HepG2 (cell line): ENCODE data around the gene TOMM20. TPM values are rescaled to one million over a fixed set of nuclear protein-coding genes. Genes with fewer than 3 reads are reported as not detected.

Experiments
- ARNT ChIP-seq: fragments of 450-650 bp; IDR thresholded peaks from 2 replicates; pipeline ENCODE4 v1.6.1; 2017
- BRCA1 ChIP-seq: sonication (generic); formaldehyde crosslinking; IDR thresholded peaks from 2 replicates; pipeline ENCODE4 v1.4.0; 2020; ENCODE audit warnings: missing genetic modification reagents
- CREM ChIP-seq, 2 experiments: sonication (generic) in 1 of 2; formaldehyde crosslinking in 1 of 2; IDR thresholded peaks; 2 replicates each; pipeline versions ENCODE4 v1.4.0 to v1.6.1; 2016 to 2020; ENCODE audit warnings: antibody characterized with exemption in 1 of 2, mild to moderate bottlenecking in 1 of 2, missing genetic modification reagents in 1 of 2
- ELF4 ChIP-seq: sonication (generic); formaldehyde crosslinking; IDR thresholded peaks from 2 replicates; pipeline ENCODE4 v1.5.0; 2020; ENCODE audit warnings: missing genetic modification reagents, mild to moderate bottlenecking, moderate library complexity, borderline replicate concordance
- EZH2 ChIP-seq: conservative IDR thresholded peaks from 2 replicates; pipeline ENCODE4 v1.6.1; 2012; ENCODE audit warnings: mild to moderate bottlenecking, low read depth, low read length, moderate library complexity
- FOXA1 ChIP-seq, 2 experiments: fragments of 450-650 bp in 1 of 2; sonication (generic) in 1 of 2; formaldehyde crosslinking in 1 of 2; IDR thresholded peaks; 2 replicates each; pipeline versions ENCODE4 v1.4.0 to v1.6.1; 2016 to 2020; ENCODE audit warnings: missing genetic modification reagents in 1 of 2
- FOXC1 ChIP-seq: sonication (generic); formaldehyde crosslinking; IDR thresholded peaks from 2 replicates; pipeline ENCODE4 v1.8.0; 2022; ENCODE audit warnings: mild to moderate bottlenecking, missing genetic modification reagents, borderline replicate concordance
- GLI4 ChIP-seq: sonication (generic); formaldehyde crosslinking; IDR thresholded peaks from 2 replicates; pipeline ENCODE4 v1.5.1; 2020; ENCODE audit warnings: missing genetic modification reagents, mild to moderate bottlenecking, moderate library complexity, borderline replicate concordance
- HIVEP1 ChIP-seq: sonication (generic); formaldehyde crosslinking; IDR thresholded peaks from 2 replicates; pipeline ENCODE4 v1.4.0; 2020; ENCODE audit warnings: mild to moderate bottlenecking, missing genetic modification reagents
- JARID2 ChIP-seq: sonication (generic); formaldehyde crosslinking; IDR thresholded peaks from 2 replicates; pipeline ENCODE4 v1.8.1; 2023; ENCODE audit warnings: missing genetic modification reagents, inconsistent platforms; ENCODE audit not compliant: insufficient replicate concordance
- PCBP1 ChIP-seq: fragments of 200-400 bp; formaldehyde crosslinking; IDR thresholded peaks from 2 replicates; pipeline ENCODE4 v1.6.1; 2017; ENCODE audit warnings: mild to moderate bottlenecking, low read depth, low read length, borderline replicate concordance
- POLR2G ChIP-seq: fragments of 200-400 bp; formaldehyde crosslinking; IDR thresholded peaks from 2 replicates; pipeline ENCODE4 v1.6.1; 2018; ENCODE audit warnings: mild to moderate bottlenecking, low read depth, low read length, moderate library complexity
- SRSF1 ChIP-seq: fragments of 200-400 bp; formaldehyde crosslinking; optimal IDR thresholded peaks from 2 replicates; pipeline ENCODE3; 2017; ENCODE audit warnings: mild to moderate bottlenecking, low read depth, low read length, moderate library complexity
- TEF ChIP-seq: sonication (generic); formaldehyde crosslinking; IDR thresholded peaks from 2 replicates; pipeline ENCODE4 v1.5.0; 2020; ENCODE audit warnings: missing genetic modification reagents
- ZBTB38 ChIP-seq: sonication (generic); formaldehyde crosslinking; IDR thresholded peaks from 2 replicates; pipeline ENCODE4 v1.5.1; 2020; ENCODE audit warnings: mild to moderate bottlenecking, missing genetic modification reagents
- ZNF841 ChIP-seq: sonication (generic); formaldehyde crosslinking; IDR thresholded peaks from 2 replicates; pipeline ENCODE4 v1.8.1; 2023; ENCODE audit warnings: missing genetic modification reagents, borderline replicate concordance
- ZSCAN9 ChIP-seq: IDR thresholded peaks from 2 replicates; pipeline ENCODE4 v1.6.1; 2016; ENCODE audit warnings: borderline replicate concordance
- polyA plus RNA-seq, 8 experiments: library from polyadenylated mRNA; depleted of rRNA in 3 of 8; stranded (reverse) in 7 of 8; unstranded in 1 of 8; fragments of >200 nt; fragmentation: Illumina TruSeq in 4 of 8; extraction: Trizol in 4 of 8; gene quantifications; 2 replicates each; pipeline versions ENCODE4 v1.2.1 to v1.2.3, GENCODE V29; 2011 to 2016; ENCODE audit warnings: low read depth in 4 of 8, missing spikeins in 1 of 8, mixed read lengths in 1 of 8; ENCODE audit not compliant: insufficient read depth in 1 of 8
- total RNA-seq, 5 experiments: library from RNA; depleted of rRNA; stranded (reverse); fragments of >200 nt; fragmentation: Illumina TruSeq; extraction: Trizol; gene quantifications; 2 replicates each; pipeline ENCODE4 v1.2.3, GENCODE V29; 2016; ENCODE audit warnings: low read depth in 1 of 5
- TF ChIP-seq, protein P1 (sequence below): sonication (generic); formaldehyde crosslinking; conservative IDR thresholded peaks from 2 replicates; pipeline ENCODE4 v1.8.0; 2022; ENCODE audit warnings: missing genetic modification reagents
- TF ChIP-seq, protein P2 (sequence below): sonication (generic); formaldehyde crosslinking; IDR thresholded peaks from 2 replicates; pipeline ENCODE4 v1.4.0; 2020; ENCODE audit warnings: mild to moderate bottlenecking, missing genetic modification reagents
- TF ChIP-seq, protein P3 (sequence below): sonication (generic); formaldehyde crosslinking; IDR thresholded peaks from 2 replicates; pipeline ENCODE4 v1.8.0; 2022; ENCODE audit warnings: mild to moderate bottlenecking, missing genetic modification reagents, moderate library complexity
- TF ChIP-seq, protein P4 (sequence below): sonication (generic); formaldehyde crosslinking; IDR thresholded peaks from 2 replicates; pipeline ENCODE4 v1.5.0; 2020; ENCODE audit warnings: mild to moderate bottlenecking, missing genetic modification reagents

The TOMM20 gene
- total and polyA plus RNA-seq, 2 of the 13 experiments (the other 11 are each of a cell fraction or from before 2014, with no cell fraction given): 153 to 376 TPM

GRCh38 chr1:235075048-235075776, 53.4 kb downstream of the TOMM20 start (continued):
- TF ChIP-seq, protein P1, sequence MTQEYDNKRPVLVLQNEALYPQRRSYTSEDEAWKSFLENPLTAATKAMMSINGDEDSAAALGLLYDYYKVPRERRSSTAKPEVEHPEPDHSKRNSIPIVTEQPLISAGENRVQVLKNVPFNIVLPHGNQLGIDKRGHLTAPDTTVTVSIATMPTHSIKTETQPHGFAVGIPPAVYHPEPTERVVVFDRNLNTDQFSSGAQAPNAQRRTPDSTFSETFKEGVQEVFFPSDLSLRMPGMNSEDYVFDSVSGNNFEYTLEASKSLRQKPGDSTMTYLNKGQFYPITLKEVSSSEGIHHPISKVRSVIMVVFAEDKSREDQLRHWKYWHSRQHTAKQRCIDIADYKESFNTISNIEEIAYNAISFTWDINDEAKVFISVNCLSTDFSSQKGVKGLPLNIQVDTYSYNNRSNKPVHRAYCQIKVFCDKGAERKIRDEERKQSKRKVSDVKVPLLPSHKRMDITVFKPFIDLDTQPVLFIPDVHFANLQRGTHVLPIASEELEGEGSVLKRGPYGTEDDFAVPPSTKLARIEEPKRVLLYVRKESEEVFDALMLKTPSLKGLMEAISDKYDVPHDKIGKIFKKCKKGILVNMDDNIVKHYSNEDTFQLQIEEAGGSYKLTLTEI (CRISPR knock-in tag): no peak
- TF ChIP-seq TEF (CRISPR knock-in tag) (0 out of 2 replicates have a peak, but pooled peaks have one; percentile 38), POLR2G (peak; percentile 88), JARID2 (CRISPR knock-in tag) (no peak), FOXA1 (IDR thresholded peaks at IDR 0.05) (no peak), FOXA1 (CRISPR knock-in tag; IDR thresholded peaks at IDR 0.05) (no peak; the same call in 1 of the 2 replicates), BRCA1 (CRISPR knock-in tag) (no peak), HIVEP1 (no peak), FOXC1 (CRISPR knock-in tag) (no peak), ELF4 (CRISPR knock-in tag) (0 out of 2 replicates have a peak, but pooled peaks have one; percentile 42), EZH2 (no peak), ZNF841 (CRISPR knock-in tag) (no peak), GLI4 (CRISPR knock-in tag) (0 out of 2 replicates have a peak, but pooled peaks have one; percentile 31), PCBP1 (no peak), ARNT (no peak), ZSCAN9 (no peak; the same call in 1 of the 2 replicates), SRSF1 (no peak), CREM (IDR thresholded peaks at IDR 0.05) (no peak), CREM (CRISPR knock-in tag; IDR thresholded peaks at IDR 0.05) (no peak), ZBTB38 (CRISPR knock-in tag) (no peak)
- TF ChIP-seq, protein P2, sequence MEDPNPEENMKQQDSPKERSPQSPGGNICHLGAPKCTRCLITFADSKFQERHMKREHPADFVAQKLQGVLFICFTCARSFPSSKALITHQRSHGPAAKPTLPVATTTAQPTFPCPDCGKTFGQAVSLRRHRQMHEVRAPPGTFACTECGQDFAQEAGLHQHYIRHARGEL (CRISPR knock-in tag): no peak
- TF ChIP-seq, protein P3, sequence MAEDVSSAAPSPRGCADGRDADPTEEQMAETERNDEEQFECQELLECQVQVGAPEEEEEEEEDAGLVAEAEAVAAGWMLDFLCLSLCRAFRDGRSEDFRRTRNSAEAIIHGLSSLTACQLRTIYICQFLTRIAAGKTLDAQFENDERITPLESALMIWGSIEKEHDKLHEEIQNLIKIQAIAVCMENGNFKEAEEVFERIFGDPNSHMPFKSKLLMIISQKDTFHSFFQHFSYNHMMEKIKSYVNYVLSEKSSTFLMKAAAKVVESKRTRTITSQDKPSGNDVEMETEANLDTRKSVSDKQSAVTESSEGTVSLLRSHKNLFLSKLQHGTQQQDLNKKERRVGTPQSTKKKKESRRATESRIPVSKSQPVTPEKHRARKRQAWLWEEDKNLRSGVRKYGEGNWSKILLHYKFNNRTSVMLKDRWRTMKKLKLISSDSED (CRISPR knock-in tag): no peak
- TF ChIP-seq, protein P4, sequence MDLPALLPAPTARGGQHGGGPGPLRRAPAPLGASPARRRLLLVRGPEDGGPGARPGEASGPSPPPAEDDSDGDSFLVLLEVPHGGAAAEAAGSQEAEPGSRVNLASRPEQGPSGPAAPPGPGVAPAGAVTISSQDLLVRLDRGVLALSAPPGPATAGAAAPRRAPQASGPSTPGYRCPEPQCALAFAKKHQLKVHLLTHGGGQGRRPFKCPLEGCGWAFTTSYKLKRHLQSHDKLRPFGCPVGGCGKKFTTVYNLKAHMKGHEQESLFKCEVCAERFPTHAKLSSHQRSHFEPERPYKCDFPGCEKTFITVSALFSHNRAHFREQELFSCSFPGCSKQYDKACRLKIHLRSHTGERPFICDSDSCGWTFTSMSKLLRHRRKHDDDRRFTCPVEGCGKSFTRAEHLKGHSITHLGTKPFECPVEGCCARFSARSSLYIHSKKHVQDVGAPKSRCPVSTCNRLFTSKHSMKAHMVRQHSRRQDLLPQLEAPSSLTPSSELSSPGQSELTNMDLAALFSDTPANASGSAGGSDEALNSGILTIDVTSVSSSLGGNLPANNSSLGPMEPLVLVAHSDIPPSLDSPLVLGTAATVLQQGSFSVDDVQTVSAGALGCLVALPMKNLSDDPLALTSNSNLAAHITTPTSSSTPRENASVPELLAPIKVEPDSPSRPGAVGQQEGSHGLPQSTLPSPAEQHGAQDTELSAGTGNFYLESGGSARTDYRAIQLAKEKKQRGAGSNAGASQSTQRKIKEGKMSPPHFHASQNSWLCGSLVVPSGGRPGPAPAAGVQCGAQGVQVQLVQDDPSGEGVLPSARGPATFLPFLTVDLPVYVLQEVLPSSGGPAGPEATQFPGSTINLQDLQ (CRISPR knock-in tag): no peak; the same call in 1 of the 2 replicates
